H9 (cell line): ENCODE results near the gene APOL2. TPM values are rescaled to one million over a fixed set of nuclear protein-coding genes. Genes with fewer than 3 reads are reported as not detected.

Experiments used
- DNase-seq: peaks from one replicate; pipeline ENCODE4 v3.0.0-alpha.2; 2017
- H2AFZ ChIP-seq: one replicate; pipeline ENCODE4 v1.6.1; 2013; ENCODE audit warnings: mild to moderate bottlenecking, low read length, control low read depth, moderate library complexity
- H2AK5ac ChIP-seq: 2 replicates; pipeline ENCODE4 v1.6.1; 2013; ENCODE audit warnings: low read length, control low read depth, mixed read lengths; ENCODE audit not compliant: insufficient read length
- H2BK120ac ChIP-seq: one replicate; pipeline ENCODE4 v1.6.1; 2013; ENCODE audit warnings: low read depth, mild to moderate bottlenecking, low read length, control low read depth, inconsistent platforms; ENCODE audit not compliant: poor library complexity, severe bottlenecking
- H2BK12ac ChIP-seq: 2 replicates; pipeline ENCODE4 v1.6.1; 2013; ENCODE audit warnings: low read length, control low read depth, mixed read lengths, low read depth; ENCODE audit not compliant: insufficient read length
- H2BK15ac ChIP-seq: 2 replicates; pipeline ENCODE4 v1.6.1; 2013; ENCODE audit warnings: low read depth, low read length, control low read depth
- H2BK20ac ChIP-seq: one replicate; pipeline ENCODE4 v1.6.1; 2013; ENCODE audit warnings: low read depth, mild to moderate bottlenecking, low read length, control low read depth, inconsistent platforms; ENCODE audit not compliant: poor library complexity, severe bottlenecking
- H2BK5ac ChIP-seq: 2 replicates; pipeline ENCODE4 v1.6.1; 2013; ENCODE audit warnings: low read length, control low read depth, mixed read lengths; ENCODE audit not compliant: insufficient read length
- H3K14ac ChIP-seq: 2 replicates; pipeline ENCODE4 v1.6.1; 2013; ENCODE audit warnings: low read length, control low read depth; ENCODE audit not compliant: insufficient read depth
- H3K18ac ChIP-seq: 2 replicates; pipeline ENCODE4 v1.6.1; 2013; ENCODE audit warnings: low read depth, mild to moderate bottlenecking, mixed read lengths, low read length, control low read depth; ENCODE audit not compliant: insufficient read length
- H3K23ac ChIP-seq: 2 replicates; pipeline ENCODE4 v1.6.1; 2013; ENCODE audit warnings: low read length, control low read depth, mixed read lengths, low read depth; ENCODE audit not compliant: insufficient read length
- H3K23me2 ChIP-seq: 2 replicates; pipeline ENCODE4 v1.6.1; 2013; ENCODE audit warnings: low read depth, mild to moderate bottlenecking, mixed read lengths, low read length, control low read depth; ENCODE audit not compliant: insufficient read length, poor library complexity, severe bottlenecking
- H3K27ac ChIP-seq: 2 replicates; pipeline ENCODE4 v1.5.1; 2013; ENCODE audit warnings: low read length, control low read depth, mixed read lengths, low read depth; ENCODE audit not compliant: insufficient read length
- H3K27me3 ChIP-seq: 2 replicates; pipeline ENCODE4 v1.6.1; 2013; ENCODE audit warnings: low read length, control low read depth, inconsistent platforms; ENCODE audit not compliant: insufficient read depth
- H3K4ac ChIP-seq: 2 replicates; pipeline ENCODE4 v1.6.1; 2013; ENCODE audit warnings: low read depth, mild to moderate bottlenecking, control low read depth, inconsistent platforms, low read length, moderate library complexity
- H3K4me1 ChIP-seq: 2 replicates; pipeline ENCODE4 v1.6.1; 2013; ENCODE audit warnings: low read length, control low read depth, inconsistent platforms; ENCODE audit not compliant: insufficient read depth
- H3K4me2 ChIP-seq: 2 replicates; pipeline ENCODE4 v1.6.1; 2013; ENCODE audit warnings: low read length, control low read depth, mixed read lengths; ENCODE audit not compliant: insufficient read length, insufficient read depth
- H3K56ac ChIP-seq: 2 replicates; pipeline ENCODE4 v1.6.1; 2013; ENCODE audit warnings: low read depth, mild to moderate bottlenecking, mixed read lengths, low read length, control low read depth; ENCODE audit not compliant: insufficient read length
- H3K79me1 ChIP-seq: 2 replicates; pipeline ENCODE4 v1.6.1; 2013; ENCODE audit warnings: low read depth, mild to moderate bottlenecking, moderate library complexity, low read length, control low read depth, inconsistent platforms; ENCODE audit not compliant: insufficient read depth, poor library complexity, severe bottlenecking
- H3K79me2 ChIP-seq: 2 replicates; pipeline ENCODE4 v1.6.1; 2013; ENCODE audit warnings: low read length, control low read depth, inconsistent platforms; ENCODE audit not compliant: insufficient read depth
- H3K9ac ChIP-seq: 2 replicates; pipeline ENCODE4 v1.6.1; 2013; ENCODE audit warnings: low read length, control low read depth, mixed read lengths; ENCODE audit not compliant: insufficient read length; ENCODE audit errors: extremely low read depth
- H3K9me3 ChIP-seq: one replicate; pipeline ENCODE4 v1.6.1; 2013; ENCODE audit warnings: low read depth, low read length, inconsistent platforms; ENCODE audit not compliant: control insufficient read depth
- H3T11ph ChIP-seq: one replicate; pipeline ENCODE4 v1.6.1; 2013; ENCODE audit warnings: mild to moderate bottlenecking, low read length, control low read depth, inconsistent platforms
- H4K20me1 ChIP-seq: one replicate; pipeline ENCODE4 v1.6.1; 2013; ENCODE audit not compliant: control insufficient read depth, insufficient read length, insufficient read depth
- H4K5ac ChIP-seq: 2 replicates; pipeline ENCODE4 v1.6.1; 2013; ENCODE audit warnings: low read depth, mild to moderate bottlenecking, mixed read lengths, low read length, control low read depth; ENCODE audit not compliant: insufficient read length
- H4K8ac ChIP-seq: replicated peaks from 2 replicates; pipeline ENCODE4 v1.6.1; 2013; ENCODE audit warnings: low read length, control low read depth, mixed read lengths, low read depth; ENCODE audit not compliant: insufficient read length
- H4K91ac ChIP-seq: 2 replicates; pipeline ENCODE4 v1.6.1; 2013; ENCODE audit warnings: low read depth, mild to moderate bottlenecking, moderate library complexity, mixed read lengths, low read length, control low read depth; ENCODE audit not compliant: insufficient read length
- H3K27ac Mint-ChIP-seq, 3 experiments: 2 replicates in 2 of 3; 3 replicates in 1 of 3; pipeline ENCODE4 v1.8.0; 2020 to 2021; ENCODE audit warnings: mixed read lengths in 3 of 3, mild to moderate bottlenecking in 1 of 3, moderate library complexity in 1 of 3
- H3K27me3 Mint-ChIP-seq: 2 replicates; pipeline ENCODE4 v1.8.0; 2021; ENCODE audit warnings: low read depth, mild to moderate bottlenecking, moderate library complexity, mixed read lengths
- H3K36me3 Mint-ChIP-seq, 3 experiments: 2 replicates in 2 of 3; 3 replicates in 1 of 3; pipeline ENCODE4 v1.8.0; 2020 to 2021; ENCODE audit warnings: low read depth in 3 of 3, mixed read lengths in 3 of 3; ENCODE audit not compliant: insufficient read depth in 1 of 3
- H3K4me1 Mint-ChIP-seq, 2 experiments: 2 replicates each; pipeline ENCODE4 v1.8.0; 2020; ENCODE audit warnings: mixed read lengths in 2 of 2
- H3K4me3 Mint-ChIP-seq, 2 experiments: 2 replicates in 1 of 2; 3 replicates in 1 of 2; pipeline ENCODE4 v1.8.0; 2020 to 2021; ENCODE audit warnings: mild to moderate bottlenecking in 2 of 2, mixed read lengths in 2 of 2, moderate library complexity in 1 of 2
- H3K9me3 Mint-ChIP-seq, 2 experiments: 2 replicates in 1 of 2; 3 replicates in 1 of 2; pipeline ENCODE4 v1.8.0; 2020; ENCODE audit warnings: mild to moderate bottlenecking in 2 of 2, mixed read lengths in 2 of 2, moderate library complexity in 1 of 2
- WGBS: extraction: QIAGEN DNeasy Blood & Tissue Kit; methylation state at CpG from one replicate; pipeline ENCODE4 v1.1.7; 2013; ENCODE audit warnings: missing lambda C conversion rate, low lambda C conversion rate, mixed read lengths; ENCODE audit not compliant: insufficient read length; ENCODE audit errors: extremely low coverage; 5-methylcytosine and 5-hydroxymethylcytosine counted together
- total RNA-seq: library from RNA; stranded (reverse); gene quantifications from 2 replicates; pipeline ENCODE4 v1.2.1, GENCODE V29; 2021
- TF ChIP-seq, protein P1 (sequence below): fragments of 200-600 bp; sonication (generic); conservative IDR thresholded peaks from 3 replicates; pipeline ENCODE4 v1.8.0; 2021; ENCODE audit warnings: antibody characterized with exemption, mild to moderate bottlenecking

Gene APOL2
- total RNA-seq, 1 experiment from 2014 or later, result 15.6 TPM

DNA sequence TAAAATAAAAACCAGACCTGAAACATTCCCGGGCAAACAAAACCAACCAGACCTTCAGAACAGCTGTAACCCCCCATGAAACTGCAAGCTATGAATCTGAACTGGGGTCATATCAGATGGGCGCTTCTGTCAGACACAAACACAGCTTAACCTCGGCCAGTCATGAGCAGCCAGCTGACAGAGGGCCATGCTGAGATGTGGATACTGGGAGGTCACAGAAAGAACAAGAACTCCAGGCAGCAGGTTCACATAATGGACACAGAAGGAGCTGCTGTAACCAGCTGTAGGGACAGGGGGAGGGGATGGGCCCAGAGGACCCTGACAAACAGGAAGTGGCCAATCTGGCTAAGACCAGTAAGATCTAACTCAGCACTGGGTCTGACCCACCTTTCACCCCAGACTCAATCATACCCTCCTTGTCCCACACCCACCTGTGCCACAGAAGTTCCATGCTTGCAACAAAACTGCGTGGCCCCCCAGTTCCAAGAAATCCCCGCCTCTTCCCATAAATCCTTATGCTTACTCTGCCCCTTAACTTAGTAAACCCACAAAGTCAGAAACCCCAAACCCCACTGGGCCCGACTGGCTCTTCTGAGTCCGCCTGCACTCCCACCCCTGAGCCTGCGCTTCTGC is 41.7 kb downstream of the APOL2 start:
- H3K27ac ChIP-seq, result no peak overlapping the region
- WGBS, result no CpG with 5 or more reads among the region's 8 CpGs
- peaks cover 34 to 53% of the 10 kb centered on the region in 2 experiments for H3K4me1 Mint-ChIP-seq

More for the DNA sequence above, 41.7 kb downstream of the APOL2 start:
- Histone ChIP-seq H3K23ac (no peak overlapping the region), H3T11ph (no peak overlapping the region), H3K23me2 (no peaks in the 10 kb centered on the region), H3K4ac (no peak overlapping the region), H3K18ac (no peak overlapping the region), H4K91ac (no peak overlapping the region), H3K27me3 (no peaks in the 10 kb centered on the region), H3K9me3 (no peaks in the 10 kb centered on the region), H4K5ac (no peak overlapping the region), H2BK20ac (no peak overlapping the region), H2AK5ac (no peak overlapping the region), H2BK120ac (no peak overlapping the region), H3K79me1 (no peaks in the 10 kb centered on the region), H4K20me1 (no peaks in the 10 kb centered on the region), H2BK12ac (no peak overlapping the region), H2BK5ac (no peak overlapping the region), H3K9ac (no peak overlapping the region), H2AFZ (no peak overlapping the region), H4K8ac (no peak overlapping the region), H3K4me1 (peaks cover 4% of the 10 kb centered on the region; the same call in 1 of the 2 replicates), H3K4me2 (no peak overlapping the region), H3K79me2 (no peaks in the 10 kb centered on the region), H2BK15ac (no peak overlapping the region), H3K56ac (no peak overlapping the region), H3K14ac (no peak overlapping the region)
- Mint-ChIP-seq H3K4me3 (peak overlapping the region; percentile 3 to 53; a peak in 4 of 5 replicates), H3K27me3 (peaks cover 2% of the 10 kb centered on the region; the same call in 1 of the 2 replicates), H3K36me3 (no peaks in the 10 kb centered on the region), H3K9me3 (no peaks in the 10 kb centered on the region; a peak in 1 of 5 replicates), H3K27ac (peak overlapping the region; percentile 80 to 94 (median 89); a peak in 6 of 7 replicates)
- TF ChIP-seq, protein P1, sequence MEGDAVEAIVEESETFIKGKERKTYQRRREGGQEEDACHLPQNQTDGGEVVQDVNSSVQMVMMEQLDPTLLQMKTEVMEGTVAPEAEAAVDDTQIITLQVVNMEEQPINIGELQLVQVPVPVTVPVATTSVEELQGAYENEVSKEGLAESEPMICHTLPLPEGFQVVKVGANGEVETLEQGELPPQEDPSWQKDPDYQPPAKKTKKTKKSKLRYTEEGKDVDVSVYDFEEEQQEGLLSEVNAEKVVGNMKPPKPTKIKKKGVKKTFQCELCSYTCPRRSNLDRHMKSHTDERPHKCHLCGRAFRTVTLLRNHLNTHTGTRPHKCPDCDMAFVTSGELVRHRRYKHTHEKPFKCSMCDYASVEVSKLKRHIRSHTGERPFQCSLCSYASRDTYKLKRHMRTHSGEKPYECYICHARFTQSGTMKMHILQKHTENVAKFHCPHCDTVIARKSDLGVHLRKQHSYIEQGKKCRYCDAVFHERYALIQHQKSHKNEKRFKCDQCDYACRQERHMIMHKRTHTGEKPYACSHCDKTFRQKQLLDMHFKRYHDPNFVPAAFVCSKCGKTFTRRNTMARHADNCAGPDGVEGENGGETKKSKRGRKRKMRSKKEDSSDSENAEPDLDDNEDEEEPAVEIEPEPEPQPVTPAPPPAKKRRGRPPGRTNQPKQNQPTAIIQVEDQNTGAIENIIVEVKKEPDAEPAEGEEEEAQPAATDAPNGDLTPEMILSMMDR, result no peak
- no peak for DNase-seq
